DND-41 (cell line): ENCODE data around the gene ADAMTSL4.

ENCODE experiments used
- ATAC-seq: fragments of 200-7000 bp; cut with Tn5 transposase; 3 replicates; pipeline ENCODE4 v1.9.1; 2021; ENCODE audit warnings: low read depth; ENCODE audit not compliant: insufficient read depth
- DNase-seq: peaks from one replicate; pipeline ENCODE4 v3.0.0-alpha.2; 2020
- H2AFZ ChIP-seq: 2 replicates; pipeline ENCODE4 v1.6.0; 2012; ENCODE audit warnings: low read depth, low read length
- H3K27ac ChIP-seq: 2 replicates; pipeline ENCODE4 v1.5.1; 2012; ENCODE audit warnings: low read length, inconsistent platforms
- H3K27me3 ChIP-seq: fragments of 200-600 bp; sonication (generic); 2 replicates; pipeline ENCODE4 v1.6.0; 2012; ENCODE audit warnings: low read length, mild to moderate bottlenecking, inconsistent platforms; ENCODE audit not compliant: insufficient read depth, poor library complexity
- H3K36me3 ChIP-seq: 2 replicates; pipeline ENCODE4 v1.5.1; 2012; ENCODE audit warnings: low read length, inconsistent platforms; ENCODE audit not compliant: insufficient read depth
- H3K4me1 ChIP-seq: 2 replicates; pipeline ENCODE4 v1.5.1; 2012; ENCODE audit warnings: mild to moderate bottlenecking, low read length; ENCODE audit not compliant: insufficient read depth
- H3K4me2 ChIP-seq: 2 replicates; pipeline ENCODE4 v1.6.0; 2012; ENCODE audit warnings: mild to moderate bottlenecking, moderate library complexity, low read length, inconsistent platforms; ENCODE audit not compliant: insufficient read depth
- H3K4me3 ChIP-seq, 2 experiments: fragments of 200-600 bp in 1 of 2; shearing (Covaris generic) in 1 of 2; 2 replicates each; pipeline ENCODE4 v1.5.1; 2012 to 2016; ENCODE audit warnings: inconsistent platforms in 2 of 2, low read length in 2 of 2, mild to moderate bottlenecking in 2 of 2, low read depth in 1 of 2, moderate library complexity in 1 of 2
- H3K79me2 ChIP-seq: 2 replicates; pipeline ENCODE4 v1.6.0; 2012; ENCODE audit warnings: low read length, inconsistent platforms; ENCODE audit not compliant: insufficient read depth
- H3K9ac ChIP-seq: 2 replicates; pipeline ENCODE4 v1.6.0; 2012; ENCODE audit warnings: low read depth, mild to moderate bottlenecking, inconsistent platforms, low read length, moderate library complexity
- H3K9me3 ChIP-seq: 2 replicates; pipeline ENCODE4 v1.5.1; 2012; ENCODE audit warnings: low read length, moderate library complexity, mild to moderate bottlenecking, inconsistent platforms; ENCODE audit not compliant: insufficient read depth, severe bottlenecking
- H4K20me1 ChIP-seq: 2 replicates; pipeline ENCODE4 v1.6.0; 2012; ENCODE audit warnings: low read length; ENCODE audit not compliant: insufficient read depth
- EZH2 ChIP-seq: IDR thresholded peaks from 3 replicates; pipeline ENCODE4 v1.6.1; 2012; ENCODE audit warnings: borderline replicate concordance, low read depth, mild to moderate bottlenecking, moderate library complexity, low read length, inconsistent platforms; ENCODE audit not compliant: severe bottlenecking
- TF ChIP-seq, protein P1 (sequence below): IDR thresholded peaks from 2 replicates; pipeline ENCODE4 v1.5.1; 2012; ENCODE audit warnings: borderline replicate concordance, low read length, moderate library complexity, mild to moderate bottlenecking; ENCODE audit not compliant: poor library complexity, severe bottlenecking; ENCODE audit errors: extremely low read depth

Gene ADAMTSL4

DNA sequence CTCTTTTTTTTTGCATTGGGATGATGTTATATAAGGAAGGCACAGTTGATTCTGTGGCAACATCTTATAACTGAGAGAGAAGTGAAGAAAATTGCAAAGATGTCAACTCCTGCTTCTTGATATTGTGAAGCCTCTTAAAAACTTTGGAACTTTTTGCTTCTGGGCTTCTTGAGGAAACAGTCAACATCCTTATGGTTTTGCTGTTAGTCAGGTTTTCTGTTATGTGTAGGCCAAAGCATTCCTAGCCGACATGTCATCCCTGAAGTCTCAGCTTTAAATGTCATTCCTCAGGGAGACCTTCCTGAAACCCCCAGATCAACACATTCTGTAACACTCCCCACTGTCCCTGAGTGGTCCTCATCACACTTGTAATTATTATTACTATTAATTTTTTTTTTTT, 21.0 kb upstream of the ADAMTSL4 start:
- H3K36me3 ChIP-seq, result no peaks in the 10 kb centered on the region
- H3K79me2 ChIP-seq, result no peaks in the 10 kb centered on the region
- ATAC-seq (no peak), DNase-seq (no peak)
- H3K4me3 ChIP-seq, result no peak overlapping the region
- TF ChIP-seq, protein P1, sequence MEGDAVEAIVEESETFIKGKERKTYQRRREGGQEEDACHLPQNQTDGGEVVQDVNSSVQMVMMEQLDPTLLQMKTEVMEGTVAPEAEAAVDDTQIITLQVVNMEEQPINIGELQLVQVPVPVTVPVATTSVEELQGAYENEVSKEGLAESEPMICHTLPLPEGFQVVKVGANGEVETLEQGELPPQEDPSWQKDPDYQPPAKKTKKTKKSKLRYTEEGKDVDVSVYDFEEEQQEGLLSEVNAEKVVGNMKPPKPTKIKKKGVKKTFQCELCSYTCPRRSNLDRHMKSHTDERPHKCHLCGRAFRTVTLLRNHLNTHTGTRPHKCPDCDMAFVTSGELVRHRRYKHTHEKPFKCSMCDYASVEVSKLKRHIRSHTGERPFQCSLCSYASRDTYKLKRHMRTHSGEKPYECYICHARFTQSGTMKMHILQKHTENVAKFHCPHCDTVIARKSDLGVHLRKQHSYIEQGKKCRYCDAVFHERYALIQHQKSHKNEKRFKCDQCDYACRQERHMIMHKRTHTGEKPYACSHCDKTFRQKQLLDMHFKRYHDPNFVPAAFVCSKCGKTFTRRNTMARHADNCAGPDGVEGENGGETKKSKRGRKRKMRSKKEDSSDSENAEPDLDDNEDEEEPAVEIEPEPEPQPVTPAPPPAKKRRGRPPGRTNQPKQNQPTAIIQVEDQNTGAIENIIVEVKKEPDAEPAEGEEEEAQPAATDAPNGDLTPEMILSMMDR, result no peak
- no peak for TF ChIP-seq EZH2
- no peaks in the 10 kb centered on the region for H3K4me1 ChIP-seq
- H4K20me1 ChIP-seq, result no peaks in the 10 kb centered on the region
- no peak overlapping the region for H3K4me2 ChIP-seq
- no peak overlapping the region for H2AFZ ChIP-seq
- no peaks in the 10 kb centered on the region for H3K9me3 ChIP-seq
- H3K27me3 ChIP-seq, result no peaks in the 10 kb centered on the region
- H3K9ac ChIP-seq, result no peak overlapping the region
- H3K27ac ChIP-seq, result no peak overlapping the region

DNA sequence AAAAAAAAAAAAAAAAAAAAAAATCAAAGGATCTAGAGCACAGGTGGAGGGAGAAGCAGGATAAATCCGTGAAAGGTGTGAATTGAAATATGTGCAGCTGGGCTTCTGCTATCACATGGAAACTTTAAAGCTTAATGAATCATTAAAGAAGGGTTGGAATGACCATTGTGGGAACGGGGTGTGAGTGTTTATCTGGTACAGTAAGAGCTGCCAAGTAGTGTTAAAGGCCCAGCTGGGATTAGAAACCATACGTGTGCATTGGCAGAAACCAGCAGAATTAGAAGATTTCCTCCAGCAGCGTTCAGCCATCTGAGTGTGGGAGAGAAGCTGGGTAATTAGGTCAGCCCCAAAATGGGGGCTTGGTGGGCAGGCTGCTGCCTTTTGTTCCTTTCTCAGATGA, 20.2 kb upstream of the ADAMTSL4 start:
- H3K36me3 ChIP-seq, result no peaks in the 10 kb centered on the region
- no peaks in the 10 kb centered on the region for H3K4me1 ChIP-seq
- H3K27me3 ChIP-seq, result no peaks in the 10 kb centered on the region
- H3K27ac ChIP-seq, result no peak overlapping the region
- H3K4me3 ChIP-seq, result no peak overlapping the region
- no peak overlapping the region for H3K9ac ChIP-seq
- DNase-seq, result no peak
- H3K4me2 ChIP-seq, result no peak overlapping the region
- no peaks in the 10 kb centered on the region for H3K79me2 ChIP-seq
- TF ChIP-seq, protein P1, result no peak
- TF ChIP-seq EZH2, result no peak
- no peaks in the 10 kb centered on the region for H4K20me1 ChIP-seq
- no peaks in the 10 kb centered on the region for H3K9me3 ChIP-seq
- ATAC-seq, result no peak
- H2AFZ ChIP-seq, result no peak overlapping the region

DNA sequence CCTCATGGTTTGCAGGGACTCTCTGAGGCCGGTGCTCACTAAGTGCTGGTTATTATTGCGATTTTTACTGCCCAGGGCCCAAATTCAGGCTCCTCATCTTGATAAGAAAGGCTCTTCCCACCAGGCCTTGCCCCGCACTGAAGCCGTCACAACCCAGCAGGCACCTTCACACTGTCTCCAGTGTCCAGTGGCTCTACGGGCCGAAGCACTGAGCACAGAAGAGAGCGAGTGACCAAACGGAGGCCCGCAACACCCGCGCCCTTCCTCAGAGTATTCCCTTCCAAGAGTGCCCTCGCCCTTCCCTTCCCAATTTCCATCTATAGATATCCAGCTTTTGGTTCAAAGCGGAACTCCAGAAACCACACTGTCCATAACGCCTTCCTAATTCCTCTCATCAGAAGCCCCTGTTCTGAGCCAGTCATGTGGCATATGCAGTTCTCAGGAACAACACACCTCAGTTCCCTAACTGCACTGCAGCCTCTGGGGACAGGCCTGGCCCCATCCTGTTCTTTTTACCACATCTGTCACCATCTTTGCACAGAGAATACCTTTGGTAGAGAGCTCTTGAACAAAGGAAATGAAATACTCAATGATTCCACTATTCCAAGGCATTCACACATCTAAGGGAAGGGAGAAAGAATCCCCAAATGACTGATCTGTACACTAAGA, 18.6 kb upstream of the ADAMTSL4 start:
- Histone ChIP-seq H4K20me1 (no peaks in the 10 kb centered on the region), H3K36me3 (no peaks in the 10 kb centered on the region), H3K79me2 (no peaks in the 10 kb centered on the region), H3K9ac (no peak overlapping the region), H2AFZ (no peak overlapping the region), H3K4me3 (no peak overlapping the region), H3K4me2 (no peak overlapping the region), H3K9me3 (no peaks in the 10 kb centered on the region), H3K27me3 (no peaks in the 10 kb centered on the region), H3K4me1 (no peaks in the 10 kb centered on the region), H3K27ac (no peak overlapping the region)
- ATAC-seq (no peak), DNase-seq (no peak)
- no peak for TF ChIP-seq EZH2
- TF ChIP-seq, protein P1, result no peak

DNA sequence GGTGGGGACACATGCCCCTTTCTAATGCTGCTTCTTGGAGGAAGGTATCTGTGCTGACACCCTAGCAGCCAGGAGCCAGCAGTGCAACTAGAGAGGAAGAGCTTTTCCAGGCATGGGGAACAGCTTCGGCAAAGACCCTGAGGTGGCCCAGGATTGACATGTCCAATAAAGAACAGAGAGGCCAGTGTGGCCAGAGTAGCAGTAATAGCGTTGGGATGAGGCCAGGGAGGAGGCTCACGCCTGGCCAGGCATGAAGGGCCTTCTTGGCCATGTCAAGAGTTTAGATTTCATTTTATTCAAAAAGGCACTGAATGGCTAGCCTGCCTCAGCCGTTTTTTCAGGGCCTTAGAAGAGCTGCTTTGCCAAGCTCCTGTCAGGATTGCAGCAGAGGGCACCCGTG, 16.3 kb upstream of the ADAMTSL4 start:
- Histone ChIP-seq H3K27ac (no peak overlapping the region), H3K9me3 (no peaks in the 10 kb centered on the region), H3K27me3 (no peaks in the 10 kb centered on the region), H2AFZ (no peak overlapping the region), H3K79me2 (no peaks in the 10 kb centered on the region), H4K20me1 (no peaks in the 10 kb centered on the region), H3K9ac (no peak overlapping the region), H3K36me3 (no peaks in the 10 kb centered on the region), H3K4me2 (no peak overlapping the region), H3K4me3 (no peak overlapping the region), H3K4me1 (no peaks in the 10 kb centered on the region)
- no peak for ATAC-seq
- TF ChIP-seq, protein P1, result no peak
- TF ChIP-seq EZH2, result no peak
- no peak for DNase-seq
